ENCODE results near the gene CPSF3. TPM values are rescaled to one million over a fixed set of nuclear protein-coding genes. Genes with fewer than 3 reads are reported as not detected.

Gene CPSF3
- total and polyA plus RNA-seq, 9 of the 15 experiments (the other 6 are each of a cell fraction or from before 2014, with no cell fraction given) = 54.2 to 151 (median 94.5) TPM

DNA sequence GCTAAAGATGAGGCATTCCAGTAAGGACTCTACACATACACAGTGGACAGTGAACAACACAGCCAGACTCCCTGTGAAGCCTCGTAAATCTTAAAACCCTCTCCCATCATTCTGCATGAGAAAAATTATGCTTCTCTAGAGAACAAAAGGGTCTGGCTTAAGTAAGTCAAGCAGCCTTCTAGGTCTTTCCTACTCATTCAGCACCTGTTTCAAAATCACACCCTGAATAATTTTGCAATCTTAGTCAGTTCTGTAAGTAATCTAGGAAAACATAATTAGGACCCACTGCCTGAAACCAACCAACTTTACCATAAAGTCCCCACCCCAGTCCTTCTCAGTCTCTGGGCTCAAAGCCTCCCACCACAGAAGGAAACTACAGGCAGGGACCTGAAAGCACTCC is 70.6 kb downstream of the CPSF3 start:
- POLR2A ChIA-PET = interaction anchor here (0.6 kb wide), 1 partner anchor 13 kb away, joined by 3 read pairs; no protein-coding TSS in a partner anchor
- no TSS peak for BruUV-seq (replicated peaks)

More for the DNA sequence above, 70.6 kb downstream of the CPSF3 start:
- Histone ChIP-seq H4K20me1 (replicated peaks; ENCODE audit: control insufficient read depth, insufficient read depth, low read length) (no peaks in the 10 kb centered on the region), H3K36me3 (ENCODE audit: control insufficient read depth, insufficient read depth, low read length) (peaks cover 86% of the 10 kb centered on the region), H2AFZ (ENCODE audit: low read depth, low read length) (no peak overlapping the region), H3K9me3 (replicated peaks; ENCODE audit: control insufficient read depth, insufficient read depth, low read depth, low read length) (no peaks in the 10 kb centered on the region), H3K9ac (ENCODE audit: insufficient read depth in 1 of 2, low read depth in 2 of 2, low read length in 2 of 2) (no peak overlapping the region), H3K27me3 (ENCODE audit: control insufficient read depth in 2 of 2, insufficient read depth in 2 of 2, low read length in 2 of 2) (no peaks in the 10 kb centered on the region), H3K4me3 (no peak overlapping the region), H3K27ac (ENCODE audit: extremely low read depth, low read depth, low read length) (no peak overlapping the region), H3K79me2 (ENCODE audit: control insufficient read depth, insufficient read depth, low read length) (no peaks in the 10 kb centered on the region), H3K9me1 (ENCODE audit: control insufficient read depth, insufficient read depth, low read length) (no peaks in the 10 kb centered on the region), H3K4me2 (ENCODE audit: insufficient read depth, low read length) (no peak overlapping the region), H3K4me1 (replicated peaks in 1 of 2; ENCODE audit: control insufficient read depth in 2 of 2, insufficient read depth in 2 of 2, low read length in 2 of 2) (no peaks in the 10 kb centered on the region)
- intact Hi-C loops (cut with micrococcal nuclease) (no loop called here), in situ Hi-C loops (cut with MboI) (no loop called here)
- DNase-seq (ENCODE audit: extremely low read depth in 1 of 4, low spot score in 3 of 4) = no peak
- no peak for FAIRE-seq
- WGBS (ENCODE audit: insufficient coverage, low coverage, missing lambda C conversion rate) = 100% methylated on average over 1 of the region's 1 CpG
- CTCF ChIA-PET (ENCODE audit: low intra/inter-chr PET ratio) = no interaction called here
- ATAC-seq = no peak
- no peak for TF ChIP-seq SAP30 (IDR thresholded peaks at IDR 0.05; ENCODE audit: borderline replicate concordance, insufficient read depth, low read depth, low read length, poor library complexity, severe bottlenecking)
- TF ChIP-seq ZNF134 (CRISPR knock-in tag; conservative IDR thresholded peaks at IDR 0.05) = no peak
- TF ChIP-seq ZNF232 (CRISPR knock-in tag; IDR thresholded peaks at IDR 0.05) = no peak
- no peak for TF ChIP-seq HMG20A (CRISPR knock-in tag; conservative IDR thresholded peaks at IDR 0.05)
- no peak for TF ChIP-seq ZC3H4 (CRISPR knock-in tag; IDR thresholded peaks at IDR 0.05; ENCODE audit: borderline replicate concordance)
- TF ChIP-seq MAFF (IDR thresholded peaks at IDR 0.05; ENCODE audit: low read length) = no peak
- no peak for TF ChIP-seq ZBTB1 (CRISPR knock-in tag; IDR thresholded peaks at IDR 0.05; ENCODE audit: borderline replicate concordance, low read depth)
- no peak for TF ChIP-seq ZNF354B (CRISPR knock-in tag; IDR thresholded peaks at IDR 0.05)
- no peak for TF ChIP-seq ZKSCAN3 (CRISPR knock-in tag; IDR thresholded peaks at IDR 0.05)
- no peak for TF ChIP-seq FOXA1 (IDR thresholded peaks at IDR 0.05; ENCODE audit: borderline replicate concordance)
- no peak for TF ChIP-seq RBM15 (IDR thresholded peaks at IDR 0.05; ENCODE audit: insufficient read depth, low read length)
- TF ChIP-seq TOE1 (IDR thresholded peaks at IDR 0.05; ENCODE audit: borderline replicate concordance) = no peak
- TF ChIP-seq TOE1 (CRISPR knock-in tag; IDR thresholded peaks at IDR 0.05; ENCODE audit: borderline replicate concordance, low read depth) = no peak
- no peak for TF ChIP-seq NCOR1 (IDR thresholded peaks at IDR 0.05)
- TF ChIP-seq, protein P1, sequence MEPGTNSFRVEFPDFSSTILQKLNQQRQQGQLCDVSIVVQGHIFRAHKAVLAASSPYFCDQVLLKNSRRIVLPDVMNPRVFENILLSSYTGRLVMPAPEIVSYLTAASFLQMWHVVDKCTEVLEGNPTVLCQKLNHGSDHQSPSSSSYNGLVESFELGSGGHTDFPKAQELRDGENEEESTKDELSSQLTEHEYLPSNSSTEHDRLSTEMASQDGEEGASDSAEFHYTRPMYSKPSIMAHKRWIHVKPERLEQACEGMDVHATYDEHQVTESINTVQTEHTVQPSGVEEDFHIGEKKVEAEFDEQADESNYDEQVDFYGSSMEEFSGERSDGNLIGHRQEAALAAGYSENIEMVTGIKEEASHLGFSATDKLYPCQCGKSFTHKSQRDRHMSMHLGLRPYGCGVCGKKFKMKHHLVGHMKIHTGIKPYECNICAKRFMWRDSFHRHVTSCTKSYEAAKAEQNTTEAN (CRISPR knock-in tag; IDR thresholded peaks at IDR 0.05) = no peak
- no peak for TF ChIP-seq SIN3A (IDR thresholded peaks at IDR 0.05; ENCODE audit: borderline replicate concordance in 2 of 2, control insufficient read depth in 1 of 2, low read depth in 2 of 2, low read length in 2 of 2)
- TF ChIP-seq FUS (optimal IDR thresholded peaks at IDR 0.05; ENCODE audit: low read depth, low read length) = no peak
- TF ChIP-seq ETV1 (tag; conservative IDR thresholded peaks at IDR 0.05; ENCODE audit: low read depth) = no peak
- TF ChIP-seq, protein P2, sequence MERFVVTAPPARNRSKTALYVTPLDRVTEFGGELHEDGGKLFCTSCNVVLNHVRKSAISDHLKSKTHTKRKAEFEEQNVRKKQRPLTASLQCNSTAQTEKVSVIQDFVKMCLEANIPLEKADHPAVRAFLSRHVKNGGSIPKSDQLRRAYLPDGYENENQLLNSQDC (CRISPR knock-in tag; IDR thresholded peaks at IDR 0.05) = no peak
- TF ChIP-seq IFI16 (CRISPR knock-in tag; IDR thresholded peaks at IDR 0.05) = no peak
